IPS-18a (cell line): ENCODE measurements around the gene IBA57.
A peak's percentile ranks its signal among the peaks of the same experiment; 100 is the strongest.

Source experiments
- H3K27ac ChIP-seq: one replicate; pipeline ENCODE4 v1.5.1; 2013; ENCODE audit warnings: low read length
- H3K27me3 ChIP-seq: one replicate; pipeline ENCODE4 v1.6.1; 2013; ENCODE audit warnings: mild to moderate bottlenecking, low read length; ENCODE audit not compliant: control insufficient read depth, insufficient read depth
- H3K36me3 ChIP-seq: one replicate; pipeline ENCODE4 v1.6.1; 2013; ENCODE audit warnings: low read depth, low read length; ENCODE audit not compliant: control insufficient read depth
- H3K4me1 ChIP-seq: one replicate; pipeline ENCODE4 v1.6.1; 2013; ENCODE audit warnings: low read depth, low read length; ENCODE audit not compliant: control insufficient read depth
- H3K4me3 ChIP-seq: one replicate; pipeline ENCODE4 v1.5.1; 2013; ENCODE audit warnings: low read length
- H3K9ac ChIP-seq: one replicate; pipeline ENCODE4 v1.6.1; 2013; ENCODE audit warnings: mild to moderate bottlenecking, low read length, moderate library complexity
- H3K9me3 ChIP-seq: one replicate; pipeline ENCODE4 v1.6.1; 2013; ENCODE audit warnings: low read depth, low read length; ENCODE audit not compliant: control insufficient read depth

The IBA57 gene

GRCh38 chr1:228159008-228159665 is 6.5 kb upstream of the IBA57 start:
- Histone ChIP-seq H3K9me3 (no peaks in the 10 kb centered on the region), H3K27me3 (no peaks in the 10 kb centered on the region), H3K36me3 (no peaks in the 10 kb centered on the region), H3K4me3 (no peak overlapping the region), H3K9ac (no peak overlapping the region), H3K27ac (no peak overlapping the region), H3K4me1 (no peaks in the 10 kb centered on the region)

- Histone ChIP-seq H3K27ac (no peak overlapping the region), H3K4me3 (no peak overlapping the region), H3K27me3 (no peaks in the 10 kb centered on the region), H3K4me1 (no peaks in the 10 kb centered on the region), H3K9ac (no peak overlapping the region), H3K36me3 (no peaks in the 10 kb centered on the region), H3K9me3 (no peaks in the 10 kb centered on the region)
Observed at GRCh38 chr1:228160201-228160761, 5.3 kb upstream of the IBA57 start.

GRCh38 chr1:228161362-228161761 is 4.2 kb upstream of the IBA57 start:
- Histone ChIP-seq H3K27me3 (no peaks in the 10 kb centered on the region), H3K4me1 (no peaks in the 10 kb centered on the region), H3K36me3 (no peaks in the 10 kb centered on the region), H3K27ac (no peak overlapping the region), H3K4me3 (no peak overlapping the region), H3K9ac (no peak overlapping the region), H3K9me3 (no peaks in the 10 kb centered on the region)

- Histone ChIP-seq H3K9ac (no peak overlapping the region), H3K27ac (no peak overlapping the region), H3K9me3 (no peaks in the 10 kb centered on the region), H3K36me3 (no peaks in the 10 kb centered on the region), H3K4me3 (no peak overlapping the region), H3K4me1 (no peaks in the 10 kb centered on the region), H3K27me3 (no peaks in the 10 kb centered on the region)
Observed at GRCh38 chr1:228161866-228162265, 3.7 kb upstream of the IBA57 start.

- no peak overlapping the region for H3K4me3 ChIP-seq
- no peaks in the 10 kb centered on the region for H3K27me3 ChIP-seq
- no peaks in the 10 kb centered on the region for H3K4me1 ChIP-seq
- H3K27ac ChIP-seq: no peak overlapping the region
- H3K9me3 ChIP-seq: no peaks in the 10 kb centered on the region
- no peak overlapping the region for H3K9ac ChIP-seq
- H3K36me3 ChIP-seq: no peaks in the 10 kb centered on the region
Observed at GRCh38 chr1:228162286-228163006, 3.2 kb upstream of the IBA57 start.

GRCh38 chr1:228163007-228163753 is 2.4 kb upstream of the IBA57 start:
- no peaks in the 10 kb centered on the region for H3K9me3 ChIP-seq
- no peaks in the 10 kb centered on the region for H3K27me3 ChIP-seq
- no peaks in the 10 kb centered on the region for H3K36me3 ChIP-seq
- H3K27ac ChIP-seq: no peak overlapping the region
- no peaks in the 10 kb centered on the region for H3K4me1 ChIP-seq
- no peak overlapping the region for H3K9ac ChIP-seq
- no peak overlapping the region for H3K4me3 ChIP-seq

GRCh38 chr1:228163776-228164519 is 1.7 kb upstream of the IBA57 start:
- H3K4me3 ChIP-seq: no peak overlapping the region
- H3K36me3 ChIP-seq: no peaks in the 10 kb centered on the region
- no peaks in the 10 kb centered on the region for H3K9me3 ChIP-seq
- no peaks in the 10 kb centered on the region for H3K27me3 ChIP-seq
- no peak overlapping the region for H3K27ac ChIP-seq
- H3K9ac ChIP-seq: no peak overlapping the region
- no peaks in the 10 kb centered on the region for H3K4me1 ChIP-seq

GRCh38 chr1:228164561-228165371 is 838 bp upstream of the IBA57 start:
- no peaks in the 10 kb centered on the region for H3K36me3 ChIP-seq
- peak overlapping the region; percentile 77 for H3K27ac ChIP-seq
- H3K4me3 ChIP-seq: peak overlapping the region; percentile 75
- no peaks in the 10 kb centered on the region for H3K9me3 ChIP-seq
- no peaks in the 10 kb centered on the region for H3K4me1 ChIP-seq
- no peak overlapping the region for H3K9ac ChIP-seq
- no peaks in the 10 kb centered on the region for H3K27me3 ChIP-seq

- Histone ChIP-seq H3K27me3 (no peaks in the 10 kb centered on the region), H3K27ac (no peak overlapping the region), H3K36me3 (no peaks in the 10 kb centered on the region), H3K4me3 (peak overlapping the region; percentile 69), H3K9ac (peak overlapping the region; percentile 81), H3K9me3 (no peaks in the 10 kb centered on the region), H3K4me1 (no peaks in the 10 kb centered on the region)
Observed at GRCh38 chr1:228166170-228166936, 749 bp downstream of the IBA57 start.

GRCh38 chr1:228168563-228169270 is 3.1 kb downstream of the IBA57 start:
- H3K4me3 ChIP-seq: no peak overlapping the region
- H3K4me1 ChIP-seq: no peaks in the 10 kb centered on the region
- no peak overlapping the region for H3K9ac ChIP-seq
- H3K9me3 ChIP-seq: no peaks in the 10 kb centered on the region
- no peak overlapping the region for H3K27ac ChIP-seq
- H3K27me3 ChIP-seq: no peaks in the 10 kb centered on the region
- H3K36me3 ChIP-seq: no peaks in the 10 kb centered on the region
